Activated T-helper 1 cell treated with anti-CD3 and anti-CD28 coated beads, Interleukin-2, amount 50 U/mL, for 16 hours (primary cell): Measurements from ENCODE around the gene DIAPH2.
A peak's percentile ranks its signal among the peaks of the same experiment; 100 is the strongest.
"Not testable (repeated sequence)": the region's sequence is repeated elsewhere in the genome, so short reads cannot be mapped to it uniquely, and the experiment has no call there.

Source experiments
- DNase-seq, 2 donors: peaks; one replicate each; pipeline ENCODE4 v3.0.0-alpha.2; 2020; ENCODE audit warnings: low read depth in 1 of 2, low spot score in 1 of 2

Gene DIAPH2

DNA sequence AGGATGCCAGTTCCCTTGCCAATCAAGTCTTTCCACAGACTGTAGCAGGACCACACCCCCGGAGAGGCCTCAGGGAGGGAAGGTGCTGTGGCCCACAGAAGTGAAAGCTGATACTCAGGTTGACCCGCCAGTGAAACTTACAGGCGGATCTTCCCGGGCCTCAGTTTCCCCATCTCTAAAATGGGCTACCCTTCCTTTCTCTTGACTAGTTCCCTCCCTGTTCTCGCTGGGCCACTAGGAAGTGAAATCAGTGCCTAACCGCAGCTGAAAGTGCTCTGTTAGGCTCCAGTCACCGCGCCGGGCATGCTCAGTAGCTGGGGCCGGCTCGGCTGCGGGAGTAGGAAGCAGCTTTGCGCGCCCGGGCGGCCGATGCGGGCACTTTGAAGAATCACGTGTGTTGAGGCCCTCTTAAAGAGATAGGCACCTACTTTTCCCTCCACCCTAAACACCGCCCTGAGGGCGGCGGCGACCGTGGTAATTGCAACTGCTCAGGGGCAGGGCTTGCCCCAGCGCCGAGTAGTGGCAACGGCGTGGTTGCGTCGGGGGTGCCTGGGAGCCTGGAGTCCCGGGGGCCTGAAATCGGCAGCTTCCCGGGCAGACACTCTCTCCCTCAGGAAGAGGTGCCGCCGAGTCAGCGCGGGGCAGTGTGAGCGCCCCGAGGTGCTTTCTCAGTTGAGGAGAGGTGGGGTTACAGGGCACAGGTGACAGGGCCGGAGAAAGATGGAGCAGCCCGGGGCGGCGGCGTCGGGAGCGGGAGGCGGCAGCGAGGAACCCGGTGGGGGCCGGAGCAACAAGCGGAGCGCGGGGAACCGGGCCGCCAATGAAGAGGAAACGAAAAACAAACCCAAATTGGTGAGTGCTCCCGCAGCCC is at the start of gene DIAPH2:
TSS of gene DIAPH2 (plus strand) at position 504 of the 871 bp plus-strand sequence.
- DNase-seq = peak; percentile 41 to 57

DNA sequence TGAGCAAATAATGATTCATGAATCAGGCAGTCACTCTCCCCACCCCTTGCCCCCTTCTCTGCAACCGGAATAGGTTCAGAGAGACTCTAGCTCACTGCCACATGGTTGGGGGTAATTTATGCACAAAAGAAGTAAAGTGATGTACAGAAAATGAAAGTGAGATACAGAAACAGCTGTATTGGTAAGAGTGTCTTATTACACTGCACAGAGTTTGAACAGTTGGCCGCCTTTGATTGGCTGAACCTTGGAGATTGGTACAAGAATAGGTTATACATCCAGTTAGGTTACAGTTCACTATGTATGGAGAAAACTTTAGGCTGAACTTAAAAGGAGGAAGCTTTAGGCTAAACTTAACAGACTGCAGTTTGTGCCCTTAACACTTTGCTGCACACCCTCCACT is 34.6 kb upstream of the DIAPH2 start:
- no peak for DNase-seq

- DNase-seq = no peak
Observed at GRCh38 chrX:96655947-96656623, 28.6 kb upstream of the DIAPH2 start.

DNA sequence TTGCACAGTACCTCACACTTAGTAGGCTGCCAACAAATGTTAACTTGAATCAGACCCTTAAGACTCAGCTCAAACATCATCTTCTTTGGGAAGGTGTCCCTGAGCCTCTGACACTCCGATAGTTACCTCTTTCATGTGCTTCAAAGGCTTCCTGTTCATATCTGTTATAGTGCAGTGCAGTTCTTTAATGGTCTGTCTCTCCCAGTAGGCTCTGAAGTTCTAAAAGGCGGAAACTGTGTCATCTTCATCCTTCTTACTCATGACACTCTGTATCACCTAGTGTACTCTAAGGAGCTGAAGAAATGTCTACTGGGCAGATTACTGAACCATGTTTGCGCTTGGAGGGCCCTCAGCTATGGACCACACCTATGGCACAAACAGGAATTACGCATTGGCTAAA is 2.1 kb upstream of the DIAPH2 start:
- DNase-seq = no peak

- DNase-seq = no peak
Observed at GRCh38 chrX:96683997-96684338, 674 bp upstream of the DIAPH2 start.

- DNase-seq = peak; percentile 3 to 6
Observed at GRCh38 chrX:96685210-96686099, 813 bp downstream of the DIAPH2 start.

DNA sequence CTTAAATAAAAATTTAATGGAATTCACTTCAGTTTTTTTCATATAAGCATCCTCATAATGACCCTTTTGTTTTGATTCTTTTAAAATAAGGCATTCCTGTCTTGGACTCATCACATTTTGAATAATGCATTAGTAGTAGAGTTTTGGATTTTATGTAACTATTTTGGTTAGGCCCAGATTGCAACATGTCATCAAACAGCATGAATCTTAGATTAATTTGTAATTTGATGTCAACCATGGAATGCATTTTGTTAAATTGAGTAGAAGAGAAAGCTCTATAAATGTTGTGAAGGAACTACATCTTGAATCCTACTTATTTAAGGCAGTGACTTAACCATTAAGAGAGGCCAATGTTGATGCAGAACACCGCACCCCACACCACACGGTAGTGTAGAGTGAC is 3.1 kb downstream of the DIAPH2 start:
- no peak for DNase-seq

DNA sequence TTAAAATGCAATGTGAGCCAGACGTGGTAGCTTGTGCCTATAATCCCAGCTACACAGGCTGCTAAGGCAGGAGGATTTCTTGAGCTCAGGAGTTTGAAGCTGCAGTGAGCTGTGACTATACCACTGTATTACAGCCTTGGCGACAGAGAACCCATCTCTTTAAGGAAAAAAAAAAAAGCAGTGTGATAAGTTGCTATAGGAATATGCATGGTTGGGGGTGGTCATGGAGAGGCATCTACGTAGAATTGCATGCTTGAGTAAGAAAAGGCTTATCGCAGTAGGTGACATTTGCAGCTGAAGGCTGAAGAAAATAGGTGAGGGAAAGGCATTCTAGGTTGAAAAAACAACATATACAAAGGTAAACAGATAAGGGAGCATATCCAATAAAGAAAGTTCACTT is 4.1 kb downstream of the DIAPH2 start:
- no peak for DNase-seq

GRCh38 chrX:96689991-96690390 is 5.3 kb downstream of the DIAPH2 start:
- DNase-seq = no peak

DNA sequence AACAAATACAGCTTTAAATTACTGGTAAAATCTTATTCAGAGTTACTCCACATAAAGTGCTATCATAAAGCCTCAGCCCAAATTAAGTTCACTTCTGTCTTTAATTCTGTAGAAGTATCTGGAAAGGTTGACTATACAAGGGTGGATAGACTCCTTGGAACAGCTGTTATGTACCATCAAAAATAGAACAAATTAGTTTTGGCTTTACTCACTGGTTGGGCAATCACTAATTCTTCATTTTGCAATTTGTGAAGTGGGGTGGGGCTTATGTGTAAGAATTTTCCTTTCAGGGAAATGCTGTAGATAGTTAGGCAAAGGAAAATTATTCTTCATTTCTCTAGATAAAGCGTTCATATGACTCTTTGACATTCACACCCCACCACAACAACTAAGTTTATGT is 7.8 kb downstream of the DIAPH2 start:
- no peak for DNase-seq

DNA sequence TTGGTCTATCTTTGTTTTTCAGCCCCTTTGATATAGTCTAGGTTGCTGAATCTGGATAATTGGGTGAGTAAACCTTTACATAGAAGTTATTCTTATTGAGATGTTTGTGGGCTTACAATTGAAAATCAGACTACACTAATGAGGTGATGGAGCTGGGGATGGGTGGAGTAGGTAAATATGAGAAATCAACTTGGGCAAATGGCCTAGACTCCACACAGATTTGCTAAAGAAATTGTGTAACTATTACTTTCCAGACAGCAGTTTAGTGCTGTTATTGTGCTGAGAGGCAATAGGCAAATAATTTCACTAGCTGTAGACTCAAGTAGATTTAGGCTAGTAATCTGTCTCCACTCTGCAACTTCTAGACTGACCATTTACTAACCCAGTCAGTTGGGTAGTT is 8.2 kb downstream of the DIAPH2 start:
- DNase-seq = no peak

- no peak for DNase-seq
Observed at GRCh38 chrX:96693407-96693806, 8.8 kb downstream of the DIAPH2 start.

DNA sequence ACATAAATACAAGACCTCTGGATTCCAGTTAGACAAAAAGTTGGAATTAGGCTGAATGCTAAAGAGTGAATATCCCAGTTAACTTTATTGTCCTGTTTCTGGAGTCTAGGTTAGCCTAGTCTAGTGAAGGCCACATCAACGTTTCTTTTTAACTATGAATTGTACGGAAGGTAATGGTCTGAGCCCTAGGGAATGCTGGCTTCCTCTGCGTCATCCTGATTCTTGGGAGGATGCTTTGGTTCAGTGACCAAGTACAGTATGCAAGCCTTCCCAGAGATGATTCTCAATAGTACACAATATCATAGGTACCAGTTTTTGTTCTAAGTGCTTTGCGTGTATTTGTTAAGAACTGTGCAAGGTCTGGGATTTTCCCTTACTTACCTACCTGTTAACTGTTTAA is 11.8 kb downstream of the DIAPH2 start:
- DNase-seq = no peak

DNA sequence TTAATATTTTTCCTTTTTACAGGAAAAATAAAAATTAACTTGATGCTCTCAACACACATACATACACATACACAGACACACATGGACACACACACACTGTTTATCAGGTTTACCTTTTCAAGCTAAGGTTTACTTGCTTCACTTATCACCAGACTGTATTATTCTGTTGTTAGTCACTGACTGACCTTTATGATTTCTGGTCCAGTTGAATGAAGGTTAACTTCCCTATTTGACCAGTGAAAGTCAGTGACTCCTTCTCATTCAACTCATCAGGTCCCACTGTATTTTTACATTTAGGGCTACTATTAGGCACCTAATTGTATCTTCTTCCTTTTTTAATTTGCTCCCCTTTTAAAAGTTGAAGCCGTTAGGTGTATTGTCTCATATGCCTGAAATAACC is 16.0 kb downstream of the DIAPH2 start:
- no peak for DNase-seq

DNA sequence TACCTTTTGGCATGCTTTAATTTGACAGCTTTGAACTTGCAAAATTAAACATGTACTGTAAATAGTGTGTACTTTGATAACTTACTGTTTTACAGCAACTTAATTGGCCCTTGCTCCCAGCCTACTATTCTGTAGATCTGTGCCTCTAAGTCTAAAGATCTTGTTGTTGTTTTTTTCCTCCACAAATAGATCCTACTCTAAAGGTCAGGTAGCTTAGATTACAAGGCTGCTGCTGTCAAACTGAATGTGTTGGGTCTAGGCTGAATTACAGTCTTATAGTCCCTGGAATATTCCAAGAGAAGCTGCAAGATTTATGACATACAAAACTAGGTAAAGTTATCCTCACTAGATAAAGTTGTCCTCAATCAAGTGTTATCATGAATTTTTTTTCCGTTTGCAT is 18.7 kb downstream of the DIAPH2 start:
- no peak for DNase-seq

GRCh38 chrX:96703816-96704215 is 19.2 kb downstream of the DIAPH2 start:
- DNase-seq = no peak

DNA sequence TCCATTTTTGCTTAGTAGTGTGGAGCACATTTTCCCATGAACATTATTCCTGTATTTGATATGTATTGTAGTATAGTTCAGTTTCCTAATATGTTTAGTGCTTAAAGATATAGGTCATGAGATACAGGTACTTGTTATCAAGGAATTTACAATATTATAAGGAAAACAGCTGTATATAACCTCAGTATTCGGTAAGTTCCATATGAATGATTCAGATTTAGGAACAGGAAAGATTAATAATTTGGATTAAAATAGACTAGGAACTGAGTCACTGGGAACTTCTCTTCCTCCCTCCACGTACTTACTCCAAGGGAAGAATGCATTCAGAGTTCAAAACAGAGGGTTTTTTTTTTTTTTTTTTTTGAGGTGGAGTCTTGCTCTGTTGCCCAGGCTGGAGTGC is 20.0 kb downstream of the DIAPH2 start:
- DNase-seq = no peak

- DNase-seq = no peak
Observed at GRCh38 chrX:96705905-96706304, 21.3 kb downstream of the DIAPH2 start.

DNA sequence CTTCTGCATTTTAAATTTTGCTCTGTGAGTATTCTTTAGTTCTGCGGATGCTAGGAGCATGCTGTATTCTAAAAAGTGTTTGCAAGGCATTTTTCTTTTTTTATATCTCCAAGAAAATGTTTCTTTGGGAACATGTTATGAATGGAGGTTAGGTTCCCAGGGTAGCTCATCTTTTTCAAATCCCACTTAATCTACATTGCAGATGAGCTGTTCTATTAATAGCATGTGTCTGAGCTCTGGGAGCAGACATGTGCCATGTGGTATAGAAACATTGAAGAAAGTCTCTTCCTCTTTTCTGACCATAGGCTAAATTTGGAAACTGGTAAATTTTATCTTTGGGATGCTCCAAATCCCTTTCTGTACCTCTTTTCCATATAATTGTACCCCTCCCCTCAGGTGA is 23.2 kb downstream of the DIAPH2 start:
- DNase-seq = no peak

- DNase-seq = no peak
Observed at GRCh38 chrX:96710031-96710430, 25.4 kb downstream of the DIAPH2 start.

DNA sequence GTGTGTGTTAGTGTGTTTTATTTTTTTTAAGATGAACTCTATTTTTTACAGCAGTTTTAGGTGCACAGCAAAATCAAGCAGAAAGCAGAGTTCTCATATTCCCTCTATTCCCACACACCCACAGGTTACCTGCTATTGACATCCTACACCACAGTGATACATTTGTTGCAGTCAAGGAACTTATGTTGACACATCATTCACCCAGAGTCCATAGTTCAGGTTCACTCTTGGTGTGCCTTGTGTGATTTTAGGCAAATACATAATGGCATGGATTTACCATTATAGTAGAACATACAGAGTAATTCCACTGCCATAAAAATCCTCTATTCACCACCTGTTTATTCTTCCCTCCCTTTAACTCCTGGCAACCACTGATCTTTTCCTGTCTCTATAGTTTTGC is 28.7 kb downstream of the DIAPH2 start:
- DNase-seq = no peak

GRCh38 chrX:96714393-96714792 is 29.8 kb downstream of the DIAPH2 start:
- DNase-seq = not testable (repeated sequence)
